Measurements from ENCODE around the gene COMMD9.

Gene COMMD9

DNA sequence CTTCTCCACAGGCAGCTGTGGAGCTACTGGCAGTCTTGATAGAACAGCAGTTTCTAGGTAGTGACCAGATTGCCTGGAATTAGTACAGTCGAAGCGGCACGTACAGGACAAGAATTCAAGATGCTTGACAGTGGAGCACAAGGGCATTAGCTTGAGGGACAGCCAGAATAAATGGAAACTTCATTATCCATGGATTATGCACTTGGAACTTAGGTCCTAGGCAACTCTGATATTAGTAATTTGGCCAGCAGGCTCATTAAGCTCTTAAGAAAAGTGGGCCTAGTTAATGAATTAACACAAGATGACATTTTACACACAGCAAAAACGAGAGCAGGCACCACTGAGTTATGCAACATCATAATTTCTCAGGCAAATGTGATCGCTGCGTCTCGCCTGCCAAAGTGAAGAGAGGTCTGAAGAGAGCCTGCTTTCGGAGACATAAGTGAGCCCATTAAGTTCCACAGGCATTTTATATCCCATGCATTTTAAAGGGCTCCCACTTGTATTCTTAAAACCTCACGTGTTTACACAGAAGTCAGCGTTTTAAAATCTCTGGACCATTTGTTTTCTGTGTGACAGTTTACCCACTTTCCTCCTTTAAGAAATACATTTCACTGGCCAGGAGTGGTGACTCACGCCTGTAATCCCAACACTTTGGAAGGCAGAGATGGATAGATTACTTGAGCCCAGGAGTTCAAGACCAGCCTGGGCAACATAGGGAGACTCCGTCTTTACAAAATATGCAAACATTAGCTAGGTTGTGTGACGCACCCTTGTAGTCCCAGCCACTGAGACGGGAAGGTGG is 66.2 kb downstream of the COMMD9 start:
- DNase-seq (ENCODE audit: low spot score): no peak
